NAMALWA (cell line): ENCODE results near the gene INVS.
A peak's percentile ranks its signal among the peaks of the same experiment; 100 is the strongest.
"Not testable (repeated sequence)": the region's sequence is repeated elsewhere in the genome, so short reads cannot be mapped to it uniquely, and the experiment has no call there.

ENCODE experiments used
- DNase-seq: peaks from one replicate; pipeline ENCODE4 v3.0.0-alpha.2; 2015; ENCODE audit warnings: low spot score

Gene INVS

DNA sequence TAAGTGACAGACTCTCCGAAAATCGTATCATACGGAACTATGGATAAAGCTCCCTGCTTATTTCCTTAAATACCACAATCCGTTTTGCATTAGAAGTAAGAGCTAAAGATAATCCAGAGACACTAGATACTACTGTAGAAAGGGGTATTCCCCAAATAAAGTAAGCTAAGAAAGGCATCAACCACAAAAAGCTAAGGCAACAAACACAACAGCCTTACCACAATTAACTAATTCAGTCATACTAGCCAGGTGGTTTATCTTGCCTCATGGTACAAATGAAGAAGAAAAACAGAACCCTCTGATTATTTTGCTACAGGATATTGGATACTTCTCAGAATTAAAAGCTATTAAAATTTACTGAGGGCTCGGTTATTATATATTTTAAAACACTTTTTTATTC lies 14.3 kb upstream of the INVS start:
- peak; percentile 88 for DNase-seq

DNA sequence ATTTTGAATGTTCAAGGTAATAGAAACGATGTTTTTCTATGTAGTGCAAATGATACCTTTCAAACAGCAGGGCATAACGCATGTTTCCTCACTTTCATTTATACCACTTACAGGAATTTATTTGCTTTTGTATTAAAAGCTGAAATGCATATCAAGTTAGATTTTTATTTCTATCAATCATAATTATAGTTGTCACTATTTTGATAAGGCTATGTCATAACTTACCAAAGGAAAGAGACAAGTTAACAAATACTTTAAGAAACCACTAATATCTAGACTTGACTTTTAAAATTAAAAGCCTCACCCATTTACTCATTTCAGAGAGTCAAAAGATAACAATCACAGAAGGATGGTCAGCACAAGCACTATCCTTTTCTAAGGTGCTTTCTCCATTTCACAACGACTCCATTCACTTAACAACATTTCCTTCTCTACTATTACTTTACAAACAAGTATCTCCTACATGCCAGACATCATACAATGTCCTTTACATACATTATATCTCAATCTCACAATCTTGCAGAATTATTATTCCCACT lies 12.9 kb upstream of the INVS start:
- peak; percentile 21 for DNase-seq

DNA sequence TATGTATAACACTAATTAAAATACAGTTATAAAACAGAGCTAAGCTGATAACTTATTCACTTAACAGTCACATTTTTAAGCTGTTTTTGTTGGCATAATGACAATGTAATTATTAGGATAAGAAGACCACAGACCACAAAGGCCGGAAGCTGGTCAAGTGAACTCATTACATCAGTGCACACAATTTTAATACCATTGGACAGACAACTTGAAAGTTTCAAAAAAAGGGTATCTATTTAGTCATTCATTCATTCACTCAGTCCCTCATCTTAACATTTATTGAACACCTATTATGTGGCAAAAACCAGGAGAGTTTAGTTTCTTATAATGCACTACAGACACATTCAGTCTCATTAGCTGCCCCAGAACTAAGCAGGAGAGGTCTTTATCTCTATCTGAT lies 11.8 kb upstream of the INVS start:
- peak; percentile 56 for DNase-seq

DNA sequence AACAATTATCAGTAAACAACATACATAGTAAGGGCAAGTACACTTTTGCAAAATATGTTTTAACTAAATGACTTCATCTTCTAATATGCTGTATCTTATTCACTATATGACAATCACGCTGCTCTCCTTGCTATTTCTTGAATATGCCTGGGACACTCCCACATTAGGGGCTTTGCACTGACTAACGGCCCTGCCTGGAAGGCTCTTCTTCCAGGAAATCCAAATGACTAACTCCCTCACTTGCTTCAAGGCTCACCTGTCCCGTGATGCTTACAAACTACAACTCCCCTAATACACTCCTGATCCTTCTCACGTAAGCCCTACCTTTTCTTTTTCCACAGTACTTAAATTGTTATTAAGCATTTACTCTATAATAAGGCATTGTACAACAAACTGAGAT lies 10.8 kb upstream of the INVS start:
- no peak for DNase-seq

DNA sequence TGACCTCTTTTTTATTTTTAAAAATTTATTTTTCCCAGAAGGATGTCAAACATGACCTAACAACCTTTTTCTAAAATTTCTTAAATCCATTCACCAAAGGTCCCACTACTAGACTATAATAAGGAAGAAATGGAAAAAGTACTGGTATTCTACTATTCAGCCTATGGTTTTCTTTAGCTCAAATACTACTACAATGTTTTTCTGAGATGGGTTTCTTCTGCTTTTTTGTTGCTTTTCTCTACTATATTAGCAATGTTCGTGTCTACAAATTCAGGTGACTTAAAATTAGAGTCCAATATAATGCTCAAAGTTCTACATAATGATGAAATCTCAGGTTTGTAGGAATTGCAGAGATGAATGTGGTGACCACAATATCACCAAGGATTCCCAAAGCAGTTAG lies 8.2 kb upstream of the INVS start:
- no peak for DNase-seq

DNA sequence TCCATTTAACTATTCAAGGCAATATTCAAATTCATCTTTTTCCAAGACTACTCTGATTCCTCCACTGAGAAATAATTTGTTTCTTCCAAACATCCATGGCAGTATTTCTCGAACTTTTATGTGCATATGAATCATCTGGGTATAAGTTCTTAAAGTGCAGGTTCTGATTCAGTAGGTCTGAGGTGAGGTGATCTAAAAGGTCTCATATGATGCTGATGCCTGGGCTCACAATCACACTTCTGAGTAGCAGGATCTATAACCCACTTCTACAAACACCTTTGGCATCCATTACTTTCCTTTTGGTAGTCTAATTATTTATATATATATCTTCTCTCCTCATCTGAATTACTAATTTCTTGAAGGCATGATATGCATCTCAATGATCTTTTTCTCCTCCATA lies 7.4 kb upstream of the INVS start:
- DNase-seq, result no peak

DNA sequence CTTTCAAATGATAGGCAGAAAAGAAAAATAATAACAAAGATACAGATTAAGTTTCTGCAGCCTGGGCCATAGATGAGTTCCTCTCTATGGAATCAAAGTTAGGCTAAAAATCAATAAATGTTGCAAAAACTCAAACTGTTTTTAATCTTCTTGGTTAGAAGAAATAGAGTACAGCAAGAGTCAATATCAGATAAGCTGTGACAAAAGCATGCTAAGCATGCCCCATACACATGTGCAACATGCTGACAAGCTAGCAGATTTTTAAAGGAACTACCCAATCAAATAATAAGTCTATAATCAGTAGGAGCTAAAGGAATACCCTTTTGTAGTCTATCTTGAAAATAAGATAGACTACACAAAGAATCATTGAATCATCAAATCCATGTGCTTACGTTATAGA lies 7.0 kb upstream of the INVS start:
- DNase-seq, result no peak

DNA sequence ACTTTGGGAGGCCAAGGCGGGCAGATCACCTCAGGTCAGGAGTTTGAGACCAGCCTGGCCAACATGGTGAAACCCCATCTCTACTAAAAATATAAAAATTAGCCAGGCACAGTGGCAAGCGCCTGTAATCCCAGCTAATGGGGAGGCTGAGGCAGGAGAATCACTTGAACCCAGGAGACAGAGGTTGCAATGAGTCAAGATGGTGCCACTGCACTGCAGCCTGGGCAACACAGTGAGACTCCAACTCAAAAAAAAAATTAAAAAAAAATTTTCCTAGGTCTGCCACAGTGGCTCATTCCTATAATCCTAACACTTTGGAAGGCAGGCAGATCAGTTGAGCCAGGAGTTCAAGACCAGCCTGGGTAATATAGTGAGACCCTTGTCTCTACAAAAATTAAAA lies 4.6 kb upstream of the INVS start:
- DNase-seq, result not testable (repeated sequence)

DNA sequence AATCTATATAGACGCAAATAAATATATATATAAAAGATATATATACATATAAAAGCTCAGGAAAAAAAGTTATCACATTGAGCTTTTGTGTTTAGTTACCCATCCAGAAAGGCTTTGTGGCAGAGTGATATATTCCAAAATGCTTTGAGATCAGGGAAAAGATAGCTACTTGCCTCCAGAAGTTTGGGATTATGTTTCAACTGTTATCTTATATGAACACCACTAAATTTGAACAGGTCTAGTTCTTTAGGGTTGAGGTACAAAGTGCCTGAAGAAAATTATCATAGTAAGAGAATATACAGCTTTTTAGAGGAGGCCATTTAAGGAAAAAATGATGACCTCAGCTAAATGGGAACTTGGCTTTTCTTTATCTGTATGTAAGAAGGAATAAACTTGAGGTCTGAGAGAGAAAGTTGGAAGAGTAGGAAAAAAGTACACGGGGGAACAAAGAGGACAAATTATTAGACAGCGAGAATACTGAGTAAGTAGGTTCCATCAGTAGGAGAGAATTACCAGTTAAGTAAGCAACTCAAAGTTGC lies 2.6 kb upstream of the INVS start:
- DNase-seq, result no peak

DNA sequence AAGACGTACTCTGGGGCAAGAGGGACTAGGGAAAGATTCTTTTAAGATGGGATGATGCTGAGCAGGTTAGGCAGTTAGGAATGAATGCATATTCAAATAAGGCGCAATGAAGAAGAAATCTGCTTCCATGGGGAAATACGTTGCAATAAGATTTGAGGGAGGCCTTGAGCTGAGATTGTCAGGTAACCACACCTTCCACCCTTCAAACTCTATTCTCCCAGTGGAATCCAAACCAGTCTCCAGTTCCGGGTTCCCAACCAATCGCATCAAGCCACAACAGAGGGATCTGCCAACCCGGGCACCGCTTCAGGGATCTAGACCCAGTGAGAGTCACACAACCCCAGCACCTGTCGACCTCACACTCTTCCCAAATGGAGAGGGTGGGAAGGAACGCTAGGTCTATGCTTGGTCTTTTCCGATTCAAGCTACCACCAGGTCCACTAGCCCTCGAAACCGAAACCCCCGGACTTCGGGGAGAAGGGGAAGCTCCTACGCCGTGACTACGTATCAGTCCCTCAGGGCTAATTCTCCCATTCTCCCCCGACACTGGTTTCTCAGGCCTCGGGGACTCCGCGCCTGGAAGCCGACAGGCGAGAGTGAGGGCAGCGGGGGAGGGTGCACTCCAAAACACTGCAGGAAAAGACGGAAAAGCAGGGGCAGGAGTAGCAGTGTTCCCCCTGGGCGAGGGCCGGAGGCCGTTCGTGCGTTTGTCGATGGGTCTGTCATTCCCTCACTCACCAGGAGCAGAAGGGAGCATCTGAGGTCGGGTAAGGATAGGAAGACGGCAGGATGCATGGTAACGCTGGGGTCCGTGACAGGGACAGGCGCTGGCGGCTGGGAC lies 777 bp upstream of the INVS start:
- DNase-seq, result peak; percentile 69

DNA sequence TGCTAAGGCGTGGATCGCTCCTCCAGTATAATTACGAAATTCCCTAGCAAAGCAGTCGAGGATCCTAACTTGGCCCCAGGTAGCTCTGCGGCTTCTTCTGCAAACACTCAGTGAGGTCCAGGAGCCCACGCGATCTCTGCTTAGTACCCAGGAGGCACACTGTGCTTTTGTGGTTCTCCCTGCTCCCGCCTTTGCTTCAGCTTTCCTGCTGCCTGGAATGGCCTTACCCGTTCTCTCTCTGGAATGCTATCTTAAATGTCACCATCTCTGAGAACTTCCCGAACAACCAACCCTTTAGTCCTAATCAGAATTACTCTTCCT lies 639 bp downstream of the INVS start:
- no peak for DNase-seq

DNA sequence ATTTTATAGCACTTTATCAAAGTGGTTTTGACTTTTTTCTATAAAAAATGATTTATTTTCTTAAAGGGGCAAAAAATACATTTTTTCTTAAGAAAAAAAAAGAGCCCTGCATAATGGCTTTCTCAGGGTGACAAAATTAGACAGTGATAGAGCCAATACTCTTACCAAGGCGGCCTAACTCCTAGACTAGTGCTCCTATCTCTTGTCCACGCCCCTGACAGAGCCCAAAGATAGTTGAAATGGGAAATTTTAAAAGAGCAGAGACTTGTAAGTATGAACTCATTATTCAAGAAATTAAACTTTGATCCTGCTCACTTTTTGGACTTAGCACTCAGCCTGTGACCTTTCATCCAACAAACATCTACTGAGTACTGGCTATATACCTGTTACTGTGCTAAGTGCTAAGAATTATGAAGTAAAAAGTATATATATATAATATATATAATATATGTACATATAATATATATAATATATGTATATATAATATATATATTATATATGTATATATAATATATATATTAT lies 1.2 kb downstream of the INVS start:
- DNase-seq, result no peak

DNA sequence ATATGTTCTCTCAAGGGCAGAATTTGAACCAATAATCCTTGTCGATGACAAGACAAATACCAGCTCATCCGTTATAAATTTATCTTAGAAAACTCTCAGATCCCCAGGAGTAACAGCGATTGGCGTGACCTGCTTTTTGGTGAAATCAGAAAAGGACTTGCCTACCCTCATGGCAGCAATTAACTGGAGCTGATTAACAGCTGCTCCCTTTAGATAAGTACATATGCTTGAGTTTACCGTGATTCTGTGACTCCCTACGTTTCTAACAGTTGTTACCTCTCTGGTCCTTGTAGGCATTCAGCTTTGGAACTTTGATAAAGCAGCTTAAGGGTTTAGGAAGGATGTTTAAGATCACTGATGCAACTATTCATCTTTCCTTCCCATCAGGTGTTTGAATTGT lies 2.6 kb downstream of the INVS start:
- DNase-seq, result no peak

DNA sequence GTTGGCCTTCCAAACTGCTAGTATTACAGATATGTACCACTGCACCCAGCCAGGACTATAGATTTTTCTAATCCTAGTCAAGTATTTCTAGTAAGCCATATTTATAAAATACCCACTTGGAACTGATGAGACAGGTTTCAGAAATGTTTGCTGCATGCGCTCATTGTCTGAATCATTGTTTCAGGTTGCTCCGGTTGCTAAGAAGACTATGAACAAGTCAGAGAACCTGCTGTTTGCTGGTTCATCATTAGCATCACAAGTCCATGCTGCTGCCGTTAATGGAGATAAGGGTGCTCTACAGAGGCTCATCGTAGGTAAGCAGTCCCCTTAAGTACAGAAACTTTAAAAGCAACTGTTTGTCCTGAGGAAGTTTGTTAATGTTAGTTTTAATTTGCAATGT lies 5.3 kb downstream of the INVS start:
- no peak for DNase-seq

DNA sequence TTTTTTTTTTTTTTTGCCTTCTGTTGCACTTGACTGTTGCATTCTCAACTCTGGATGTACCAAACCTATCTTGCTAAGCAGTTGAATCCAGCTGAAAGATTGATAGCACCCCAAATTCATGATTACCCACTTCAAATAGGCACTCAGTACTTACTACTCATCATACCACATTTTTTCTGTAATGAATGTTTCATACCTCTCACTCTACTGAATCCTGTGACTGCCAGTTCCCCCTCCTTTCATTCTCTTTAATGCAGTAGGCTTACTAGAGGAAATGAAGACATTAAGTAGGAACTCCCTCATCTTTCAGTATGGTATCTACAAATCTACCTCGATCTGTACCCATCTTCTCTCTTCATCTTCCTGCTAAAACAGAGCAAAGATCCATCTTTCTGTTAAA lies 6.8 kb downstream of the INVS start:
- no peak for DNase-seq

DNA sequence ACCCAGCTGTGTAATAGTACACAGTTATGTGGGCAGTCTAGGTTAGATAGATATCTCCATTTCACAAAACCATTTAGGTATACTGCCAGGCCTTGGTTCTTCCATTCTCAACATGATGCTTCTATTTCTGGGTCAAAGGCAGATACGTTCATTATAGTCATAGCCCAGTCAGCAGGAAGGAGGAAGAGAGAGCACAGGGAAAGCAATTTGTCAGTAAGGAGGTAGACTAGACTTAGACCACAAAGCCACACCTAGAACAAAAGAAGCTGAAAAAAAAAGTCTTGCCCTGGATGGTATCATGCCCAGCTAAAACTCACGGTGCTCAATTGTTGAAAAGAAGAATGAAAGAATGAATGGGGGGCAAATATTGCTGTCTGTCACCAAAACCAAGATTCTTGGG lies 7.6 kb downstream of the INVS start:
- DNase-seq, result no peak

DNA sequence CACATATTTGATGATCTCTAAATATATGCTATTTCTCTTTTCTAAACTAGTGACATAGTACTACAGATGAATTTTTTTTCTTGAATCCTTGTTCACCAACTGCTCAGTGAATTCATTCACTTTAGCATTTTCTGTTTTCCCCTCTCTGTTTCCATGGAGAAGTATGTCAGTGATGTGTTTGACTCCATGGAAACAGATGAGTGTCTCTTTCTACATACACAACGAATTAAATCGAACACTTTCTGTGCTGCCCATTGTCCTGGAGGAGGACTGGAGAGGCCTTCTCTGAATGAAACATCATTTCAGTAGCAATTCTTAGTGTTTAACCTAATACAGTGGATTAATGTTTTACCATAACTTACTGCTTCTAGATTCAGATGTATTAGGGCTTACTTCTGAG lies 9.5 kb downstream of the INVS start:
- peak; percentile 17 for DNase-seq

DNA sequence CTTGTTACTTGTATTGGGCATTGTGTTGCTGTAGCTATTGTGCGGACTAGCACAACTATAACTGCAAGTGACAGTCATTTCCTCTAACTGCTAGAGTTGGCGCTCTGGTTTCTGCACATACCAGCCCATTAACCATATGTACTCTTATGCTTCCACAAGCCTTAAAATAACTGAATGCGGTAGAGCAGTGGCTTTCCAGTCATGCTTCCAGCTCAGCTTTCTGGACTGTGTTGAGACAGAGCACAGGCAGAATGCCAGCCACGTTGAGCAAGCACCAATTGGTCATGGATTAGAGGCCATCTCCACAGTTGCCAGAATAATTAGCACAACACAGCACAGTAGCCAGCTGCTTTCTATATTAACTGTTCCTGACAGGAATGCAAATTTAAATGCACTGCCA lies 12.2 kb downstream of the INVS start:
- no peak for DNase-seq

DNA sequence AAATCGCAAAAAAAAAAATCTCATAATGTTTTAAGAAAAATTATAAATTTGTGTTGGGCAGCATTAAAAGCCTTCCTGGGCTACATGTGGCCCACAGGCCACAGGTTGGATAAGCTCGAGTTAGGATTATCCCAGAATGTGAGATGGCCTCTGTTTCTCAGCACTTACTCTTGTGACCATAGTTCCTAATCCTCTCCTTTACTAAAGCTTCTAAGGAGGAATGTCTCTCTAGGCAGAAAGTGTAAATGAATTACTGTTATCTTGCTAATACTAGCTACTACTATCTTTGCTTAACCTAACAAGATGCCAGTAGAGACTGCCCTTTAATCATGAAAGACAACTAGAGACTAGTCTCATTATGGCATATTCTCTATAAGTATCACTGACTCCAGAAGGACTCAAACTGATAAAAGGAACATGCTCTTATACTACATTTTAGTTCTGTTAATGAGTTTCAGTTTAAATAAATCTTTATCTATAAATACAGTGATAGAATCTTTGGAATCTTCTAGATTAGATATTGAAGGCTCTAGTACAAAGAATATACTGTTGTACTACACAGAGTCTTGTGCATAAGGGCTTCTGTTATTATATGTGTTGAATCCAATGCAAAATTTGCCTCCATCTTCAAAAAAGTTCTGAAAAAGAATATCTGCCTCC lies 13.8 kb downstream of the INVS start:
- DNase-seq, result no peak

DNA sequence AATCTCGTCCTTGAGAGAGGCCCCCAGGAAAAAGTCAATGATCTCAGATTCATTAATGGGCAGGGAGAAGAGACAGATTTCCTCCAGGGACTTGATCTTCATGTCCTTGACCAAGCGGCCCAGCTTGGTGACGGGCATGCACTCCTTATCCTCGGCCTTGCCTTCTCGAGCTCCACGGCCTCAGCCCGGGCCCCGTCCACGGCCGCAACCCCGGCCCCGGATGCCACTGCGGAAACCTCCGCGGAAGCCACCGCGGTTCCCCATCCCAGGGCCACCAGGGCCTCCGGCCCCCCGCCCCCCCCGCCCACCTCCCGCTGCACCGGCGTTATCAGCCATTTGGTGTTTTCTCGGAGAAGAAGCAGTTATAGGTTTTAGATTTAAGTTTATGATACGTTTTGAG lies 18.3 kb downstream of the INVS start:
- no peak for DNase-seq

DNA sequence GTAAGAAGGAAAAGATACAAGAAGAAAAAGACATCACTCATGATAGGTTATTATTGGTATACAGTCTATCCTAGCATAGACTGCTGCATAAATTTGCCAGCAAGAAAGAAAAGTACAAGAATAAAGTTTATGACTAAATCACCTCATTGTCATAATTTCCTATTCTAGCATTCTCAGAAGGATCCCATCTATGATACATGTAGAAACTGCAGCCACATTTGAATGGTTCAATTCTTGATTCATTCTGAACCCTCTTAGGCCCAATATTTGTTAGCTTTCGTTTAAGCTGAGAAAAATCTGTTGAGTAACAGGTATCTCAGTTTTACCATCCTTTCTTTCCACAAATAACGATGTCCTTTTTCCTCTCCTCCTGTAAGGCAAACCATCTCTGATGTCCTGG lies 21.2 kb downstream of the INVS start:
- no peak for DNase-seq

DNA sequence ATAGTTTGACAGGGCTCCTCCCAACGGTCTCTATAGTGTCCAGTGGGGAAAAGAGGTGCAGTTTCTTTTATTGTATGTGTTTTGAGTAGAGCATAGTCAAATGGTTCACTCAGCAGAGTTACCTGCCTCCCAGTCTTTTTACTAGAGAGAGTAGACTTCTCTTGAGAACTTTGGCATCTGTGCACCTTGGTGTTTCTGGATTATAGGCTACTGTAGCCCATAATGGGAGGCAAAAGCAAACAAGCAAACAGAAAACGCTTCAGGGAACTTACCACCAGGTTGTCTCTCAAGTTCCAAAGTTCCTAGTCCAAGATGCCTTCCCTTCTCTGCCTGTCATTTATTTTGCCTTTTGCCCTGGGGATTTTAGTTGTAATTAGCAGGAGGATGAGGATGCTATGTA lies 26.2 kb downstream of the INVS start:
- no peak for DNase-seq

DNA sequence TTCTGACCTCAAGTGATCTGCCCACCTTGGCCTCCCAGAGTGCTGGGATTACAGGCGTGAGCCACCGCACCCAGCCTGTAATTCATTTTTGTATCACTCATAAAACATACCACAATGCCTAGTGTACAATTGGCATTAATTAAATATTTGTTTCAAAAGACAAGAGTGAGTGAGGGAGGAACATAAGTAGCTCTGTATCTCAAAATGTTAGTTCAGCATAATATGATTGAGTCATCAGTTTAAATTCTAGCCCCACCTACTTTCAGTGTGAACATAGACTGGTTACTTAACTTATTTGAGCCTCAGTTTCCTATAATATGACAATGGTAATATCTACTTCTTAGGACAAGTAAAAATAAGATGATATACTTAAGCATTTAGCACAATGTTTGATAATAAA lies 26.9 kb downstream of the INVS start:
- DNase-seq, result no peak
